ENCODE data around the gene OR12D3.

DNA sequence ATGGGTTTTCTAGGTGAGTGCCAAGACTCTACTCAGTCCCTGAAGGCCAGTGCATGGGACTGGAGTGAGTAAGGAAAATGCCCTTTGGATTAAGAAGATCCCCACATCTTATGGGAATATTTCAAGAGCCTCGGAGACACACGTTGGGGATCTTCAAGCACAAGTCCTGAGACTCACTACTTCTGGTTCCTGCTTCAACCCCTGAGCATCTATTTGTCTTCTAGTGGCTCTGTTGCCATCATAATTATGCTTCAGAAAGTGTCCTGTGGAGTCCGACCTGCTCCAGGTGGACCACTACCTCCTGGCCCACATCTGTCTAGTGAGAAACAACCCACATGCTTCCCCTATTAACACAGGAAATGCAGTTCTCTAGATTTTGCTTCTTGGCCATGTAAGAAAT lies 6.3 kb downstream of the OR12D3 start, which contains the start of gene OR5V1:
- TF ChIP-seq, protein P1, sequence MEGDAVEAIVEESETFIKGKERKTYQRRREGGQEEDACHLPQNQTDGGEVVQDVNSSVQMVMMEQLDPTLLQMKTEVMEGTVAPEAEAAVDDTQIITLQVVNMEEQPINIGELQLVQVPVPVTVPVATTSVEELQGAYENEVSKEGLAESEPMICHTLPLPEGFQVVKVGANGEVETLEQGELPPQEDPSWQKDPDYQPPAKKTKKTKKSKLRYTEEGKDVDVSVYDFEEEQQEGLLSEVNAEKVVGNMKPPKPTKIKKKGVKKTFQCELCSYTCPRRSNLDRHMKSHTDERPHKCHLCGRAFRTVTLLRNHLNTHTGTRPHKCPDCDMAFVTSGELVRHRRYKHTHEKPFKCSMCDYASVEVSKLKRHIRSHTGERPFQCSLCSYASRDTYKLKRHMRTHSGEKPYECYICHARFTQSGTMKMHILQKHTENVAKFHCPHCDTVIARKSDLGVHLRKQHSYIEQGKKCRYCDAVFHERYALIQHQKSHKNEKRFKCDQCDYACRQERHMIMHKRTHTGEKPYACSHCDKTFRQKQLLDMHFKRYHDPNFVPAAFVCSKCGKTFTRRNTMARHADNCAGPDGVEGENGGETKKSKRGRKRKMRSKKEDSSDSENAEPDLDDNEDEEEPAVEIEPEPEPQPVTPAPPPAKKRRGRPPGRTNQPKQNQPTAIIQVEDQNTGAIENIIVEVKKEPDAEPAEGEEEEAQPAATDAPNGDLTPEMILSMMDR (IDR thresholded peaks at IDR 0.05; ENCODE audit: poor library complexity) = no peak
- TF ChIP-seq EZH2 (IDR thresholded peaks at IDR 0.05; ENCODE audit: borderline replicate concordance) (no peak), EZH2phosphoT487 (IDR thresholded peaks at IDR 0.05; ENCODE audit: low read depth, severe bottlenecking, unreplicated experiment) (no peak)
